ENCODE data around the gene SOX21.

DNA sequence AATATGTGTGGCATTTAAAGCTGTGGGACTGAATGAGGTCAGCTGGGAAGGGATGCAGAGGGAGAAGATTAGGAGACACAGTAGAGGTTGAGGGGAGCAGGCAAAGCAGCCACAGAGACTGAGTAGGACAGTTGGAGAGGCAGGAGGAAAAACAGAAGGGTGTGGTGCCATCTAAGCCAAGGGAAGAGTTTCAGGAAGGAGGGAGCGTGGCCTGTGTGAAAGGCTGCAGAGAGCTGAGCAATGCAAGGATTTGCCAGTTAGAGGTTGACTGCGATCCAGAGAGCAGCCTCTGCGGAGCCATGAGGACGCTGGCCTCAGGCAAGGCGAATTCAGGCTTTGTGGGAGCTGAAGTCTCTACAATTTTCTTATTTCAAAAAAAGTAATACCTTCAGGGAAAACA, 28.9 kb downstream of the SOX21 start:
- no peak for TF ChIP-seq POLR2A (IDR thresholded peaks at IDR 0.05)
- TF ChIP-seq, protein P1, sequence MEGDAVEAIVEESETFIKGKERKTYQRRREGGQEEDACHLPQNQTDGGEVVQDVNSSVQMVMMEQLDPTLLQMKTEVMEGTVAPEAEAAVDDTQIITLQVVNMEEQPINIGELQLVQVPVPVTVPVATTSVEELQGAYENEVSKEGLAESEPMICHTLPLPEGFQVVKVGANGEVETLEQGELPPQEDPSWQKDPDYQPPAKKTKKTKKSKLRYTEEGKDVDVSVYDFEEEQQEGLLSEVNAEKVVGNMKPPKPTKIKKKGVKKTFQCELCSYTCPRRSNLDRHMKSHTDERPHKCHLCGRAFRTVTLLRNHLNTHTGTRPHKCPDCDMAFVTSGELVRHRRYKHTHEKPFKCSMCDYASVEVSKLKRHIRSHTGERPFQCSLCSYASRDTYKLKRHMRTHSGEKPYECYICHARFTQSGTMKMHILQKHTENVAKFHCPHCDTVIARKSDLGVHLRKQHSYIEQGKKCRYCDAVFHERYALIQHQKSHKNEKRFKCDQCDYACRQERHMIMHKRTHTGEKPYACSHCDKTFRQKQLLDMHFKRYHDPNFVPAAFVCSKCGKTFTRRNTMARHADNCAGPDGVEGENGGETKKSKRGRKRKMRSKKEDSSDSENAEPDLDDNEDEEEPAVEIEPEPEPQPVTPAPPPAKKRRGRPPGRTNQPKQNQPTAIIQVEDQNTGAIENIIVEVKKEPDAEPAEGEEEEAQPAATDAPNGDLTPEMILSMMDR (IDR thresholded peaks at IDR 0.05) = no peak

Measured in breast epithelium (tissue), 3 donors.